ENCODE data around the gene RIOX2. TPM values are rescaled to one million over a fixed set of nuclear protein-coding genes. Genes with fewer than 3 reads are reported as not detected.

Gene RIOX2
- total RNA-seq, 1 donor from 2014 or later, result 40.3 TPM

- H3K27me3 ChIP-seq (ENCODE audit: control insufficient read depth, insufficient read depth, low read length), result no peaks in the 10 kb centered on the region
- DNase-seq (ENCODE audit: low read depth), result no peak
- no peak for TF ChIP-seq CTCF (IDR thresholded peaks at IDR 0.05; ENCODE audit: insufficient read depth, low read length, severe bottlenecking)
- peaks cover 1% of the 10 kb centered on the region for H3K36me3 ChIP-seq (ENCODE audit: control insufficient read depth, insufficient read depth, low read length)
- H3K4me3 ChIP-seq (ENCODE audit: low read depth, low read length), result no peak overlapping the region
- FAIRE-seq, result no peak
Observed at GRCh38 chr3:97892852-97893251, 79.4 kb downstream of the RIOX2 start.

Other genes with a start within 250 kb of the RIOX2 start
- 2.6 and 3.6 TPM in 2 replicates for gene ARL6, start 207.7 kb downstream of the RIOX2 start, total RNA-seq
- 13.4 and 17.7 TPM in 2 replicates for gene CRYBG3, start 150.4 kb downstream of the RIOX2 start, total RNA-seq
- not detected in 2 replicates for gene GABRR3, start 62.9 kb upstream of the RIOX2 start, total RNA-seq
- not detected in 2 replicates for gene OR5AC2, start 114.7 kb upstream of the RIOX2 start, total RNA-seq
- gene OR5H1, start 158.3 kb upstream of the RIOX2 start, total RNA-seq, result not detected in 2 replicates
- under 0.01 TPM in 1 of 2 replicates, not detected in the other for gene OR5H14, start 175.0 kb upstream of the RIOX2 start, total RNA-seq
- not detected in 2 replicates for gene OR5H15, start 194.3 kb upstream of the RIOX2 start, total RNA-seq

Measured in bronchial epithelial cell (primary cell).